SU-DHL-6 (cell line): ENCODE data around the gene HOXC4.

Source experiments
- CTCF ChIP-seq: fragments of 200-600 bp; sonication (generic); IDR thresholded peaks from one replicate; pipeline ENCODE4 v1.5.1; 2017; ENCODE audit warnings: antibody characterized with exemption, mild to moderate bottlenecking, low read length, moderate library complexity; ENCODE audit not compliant: insufficient read depth, poor library complexity, severe bottlenecking
- EZH2phosphoT487 ChIP-seq: fragments of 200-600 bp; sonication (generic), shearing (Covaris generic); conservative IDR thresholded peaks from 2 replicates; pipeline ENCODE4 v1.6.1; 2018; ENCODE audit warnings: mild to moderate bottlenecking, antibody characterized with exemption, low read length, moderate library complexity, mixed read lengths

GRCh38 chr12:54052438-54053002 is 1.1 kb upstream of the HOXC4 start:
- TF ChIP-seq CTCF (no peak), EZH2phosphoT487 (no peak)
